GM06990 (cell line): Measurements from ENCODE around the gene ERP44.

Experiments used
- DNase-seq: peaks from one replicate; pipeline ENCODE4 v3.0.0-alpha.2; 2011; ENCODE audit not compliant: insufficient read length; ENCODE audit errors: extremely low read depth
- H3K27me3 ChIP-seq: replicated peaks from 2 replicates; pipeline ENCODE4 v1.6.0; 2011; ENCODE audit warnings: low read length; ENCODE audit not compliant: control insufficient read depth, insufficient read depth
- H3K36me3 ChIP-seq: 2 replicates; pipeline ENCODE4 v1.5.1; 2011; ENCODE audit warnings: low read length; ENCODE audit not compliant: control insufficient read depth, insufficient read depth
- H3K4me3 ChIP-seq: replicated peaks from 2 replicates; pipeline ENCODE4 v1.5.1; 2011; ENCODE audit warnings: low read depth, mild to moderate bottlenecking, control low read depth, low read length
- CTCF ChIP-seq: IDR thresholded peaks from 2 replicates; pipeline ENCODE4 v1.5.1; 2011; ENCODE audit warnings: low read length, control low read depth, mild to moderate bottlenecking, inconsistent platforms; ENCODE audit not compliant: insufficient read depth, poor library complexity, severe bottlenecking

The ERP44 gene

DNA sequence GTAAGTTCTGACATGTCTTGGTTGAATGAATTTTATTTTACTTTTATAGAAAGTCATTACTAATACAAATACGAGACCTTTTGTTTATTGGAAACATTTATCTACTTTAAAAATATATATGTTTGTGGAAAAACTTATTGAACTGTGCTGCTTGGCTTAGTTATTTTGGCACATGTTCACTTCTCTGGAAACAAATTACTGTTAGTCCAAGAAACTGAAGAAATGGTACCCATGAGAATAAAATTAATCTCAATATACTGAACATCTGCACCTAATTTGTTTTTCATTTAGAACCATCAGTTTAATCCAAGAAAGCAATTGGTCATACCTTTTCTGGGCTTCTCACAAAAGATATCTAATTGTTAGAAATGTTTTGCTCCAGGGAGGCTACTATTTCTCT, 32.4 kb upstream of the ERP44 start:
- no peaks in the 10 kb centered on the region for H3K27me3 ChIP-seq
- TF ChIP-seq CTCF = no peak
- H3K36me3 ChIP-seq = peaks cover 2% of the 10 kb centered on the region
- no peak overlapping the region for H3K4me3 ChIP-seq
- DNase-seq = no peak

GRCh38 chr9:100129772-100130171, 31.0 kb upstream of the ERP44 start:
- DNase-seq = no peak
- no peak for TF ChIP-seq CTCF
- H3K27me3 ChIP-seq = no peaks in the 10 kb centered on the region
- H3K36me3 ChIP-seq = peaks cover 2% of the 10 kb centered on the region
- H3K4me3 ChIP-seq = no peak overlapping the region

- DNase-seq = no peak
- H3K36me3 ChIP-seq = peaks cover 2% of the 10 kb centered on the region
- no peak overlapping the region for H3K4me3 ChIP-seq
- TF ChIP-seq CTCF = no peak
- H3K27me3 ChIP-seq = no peaks in the 10 kb centered on the region
Measured at GRCh38 chr9:100126423-100126822, 27.6 kb upstream of the ERP44 start.

DNA sequence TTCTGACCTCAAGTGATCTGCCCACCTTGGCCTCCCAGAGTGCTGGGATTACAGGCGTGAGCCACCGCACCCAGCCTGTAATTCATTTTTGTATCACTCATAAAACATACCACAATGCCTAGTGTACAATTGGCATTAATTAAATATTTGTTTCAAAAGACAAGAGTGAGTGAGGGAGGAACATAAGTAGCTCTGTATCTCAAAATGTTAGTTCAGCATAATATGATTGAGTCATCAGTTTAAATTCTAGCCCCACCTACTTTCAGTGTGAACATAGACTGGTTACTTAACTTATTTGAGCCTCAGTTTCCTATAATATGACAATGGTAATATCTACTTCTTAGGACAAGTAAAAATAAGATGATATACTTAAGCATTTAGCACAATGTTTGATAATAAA, 27.1 kb upstream of the ERP44 start:
- no peak for TF ChIP-seq CTCF
- H3K36me3 ChIP-seq = peaks cover 2% of the 10 kb centered on the region
- no peak overlapping the region for H3K4me3 ChIP-seq

DNA sequence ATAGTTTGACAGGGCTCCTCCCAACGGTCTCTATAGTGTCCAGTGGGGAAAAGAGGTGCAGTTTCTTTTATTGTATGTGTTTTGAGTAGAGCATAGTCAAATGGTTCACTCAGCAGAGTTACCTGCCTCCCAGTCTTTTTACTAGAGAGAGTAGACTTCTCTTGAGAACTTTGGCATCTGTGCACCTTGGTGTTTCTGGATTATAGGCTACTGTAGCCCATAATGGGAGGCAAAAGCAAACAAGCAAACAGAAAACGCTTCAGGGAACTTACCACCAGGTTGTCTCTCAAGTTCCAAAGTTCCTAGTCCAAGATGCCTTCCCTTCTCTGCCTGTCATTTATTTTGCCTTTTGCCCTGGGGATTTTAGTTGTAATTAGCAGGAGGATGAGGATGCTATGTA, 26.4 kb upstream of the ERP44 start:
- Histone ChIP-seq H3K4me3 (no peak overlapping the region), H3K36me3 (peaks cover 2% of the 10 kb centered on the region), H3K27me3 (no peaks in the 10 kb centered on the region)
- DNase-seq = no peak
- no peak for TF ChIP-seq CTCF

More for the DNA sequence above, 27.1 kb upstream of the ERP44 start:
- no peaks in the 10 kb centered on the region for H3K27me3 ChIP-seq
- no peak for DNase-seq

- no peak overlapping the region for H3K4me3 ChIP-seq
- DNase-seq = no peak
- TF ChIP-seq CTCF = no peak
- H3K27me3 ChIP-seq = no peaks in the 10 kb centered on the region
- no peaks in the 10 kb centered on the region; the same call in 1 of the 2 replicates for H3K36me3 ChIP-seq
Measured at GRCh38 chr9:100120286-100120685, 21.5 kb upstream of the ERP44 start.
